ENCODE data around the gene MMP25. TPM values are rescaled to one million over a fixed set of nuclear protein-coding genes. Genes with fewer than 3 reads are reported as not detected.
A peak's percentile ranks its signal among the peaks of the same experiment; 100 is the strongest.
"Not testable (repeated sequence)": the region's sequence is repeated elsewhere in the genome, so short reads cannot be mapped to it uniquely, and the experiment has no call there.

The MMP25 gene
- total and polyA plus RNA-seq, 2 donors: 0.80 to 2.9 TPM

GRCh38 chr16:3063625-3064386, 17.4 kb downstream of the MMP25 start:
- H3K27ac ChIP-seq (ENCODE audit: low read depth in 1 of 2, low read length in 1 of 2): no peak overlapping the region
- H3K4me1 ChIP-seq (ENCODE audit: control insufficient read depth in 2 of 2, insufficient read depth in 2 of 2, low read length in 2 of 2): peaks cover 34 to 64% of the 10 kb centered on the region in 2 donors
- WGBS: 98% methylated on average over 8 of the region's 8 CpGs
- H3K27me3 ChIP-seq (ENCODE audit: control insufficient read depth in 2 of 2, insufficient read depth in 1 of 2, low read length in 1 of 2): no peaks in the 10 kb centered on the region
- H3K36me3 ChIP-seq (ENCODE audit: control insufficient read depth in 2 of 2, insufficient read depth in 2 of 2, low read length in 1 of 2): peaks cover 3 to 12% of the 10 kb centered on the region in 2 donors
- no peak overlapping the region for H3K4me3 ChIP-seq (ENCODE audit: low read length in 2 of 2)
- H3K9me3 ChIP-seq (ENCODE audit: control insufficient read depth in 2 of 2, insufficient read depth in 1 of 2, low read length in 1 of 2): no peaks in the 10 kb centered on the region
- no peak for DNase-seq (ENCODE audit: low read depth in 6 of 9, low spot score in 9 of 9)

- H3K27me3 ChIP-seq (ENCODE audit: control insufficient read depth in 2 of 2, insufficient read depth in 1 of 2, low read length in 1 of 2): no peaks in the 10 kb centered on the region
- peaks cover 27 to 64% of the 10 kb centered on the region in 2 donors for H3K4me1 ChIP-seq (ENCODE audit: control insufficient read depth in 2 of 2, insufficient read depth in 2 of 2, low read length in 2 of 2)
- peak in 4 of 9 donors; percentile 55 to 77 (median 70) for DNase-seq (ENCODE audit: low read depth in 6 of 9, low spot score in 9 of 9)
- no peaks in the 10 kb centered on the region for H3K9me3 ChIP-seq (ENCODE audit: control insufficient read depth in 2 of 2, insufficient read depth in 1 of 2, low read length in 1 of 2)
- peak within 1 kb of the TSS; percentile 51 to 64 for H3K27ac ChIP-seq (ENCODE audit: low read depth in 1 of 2, low read length in 1 of 2)
- 82% methylated on average over 13 of the region's 13 CpGs for WGBS
- H3K4me3 ChIP-seq (ENCODE audit: low read length in 2 of 2): peak within 1 kb of the TSS; percentile 50 to 83
- H3K36me3 ChIP-seq (ENCODE audit: control insufficient read depth in 2 of 2, insufficient read depth in 2 of 2, low read length in 1 of 2): peaks cover 13 to 19% of the 10 kb centered on the region in 2 donors
These were observed 18.8 kb downstream of the MMP25 start, which contains the start of gene IL32 for GRCh38 chr16:3065069-3065741. Gene IL32 (plus strand): TSS chr16:3065640. CDS start chr16:3065812, 172 bp downstream.

GRCh38 chr16:3065742-3066439, 19.5 kb downstream of the MMP25 start:
- no peak for DNase-seq (ENCODE audit: low read depth in 6 of 9, low spot score in 9 of 9)

GRCh38 chr16:3066440-3066748, 20.0 kb downstream of the MMP25 start:
- H3K36me3 ChIP-seq (ENCODE audit: control insufficient read depth in 2 of 2, insufficient read depth in 2 of 2, low read length in 1 of 2): peaks cover 13 to 19% of the 10 kb centered on the region in 2 donors
- DNase-seq (ENCODE audit: low read depth in 6 of 9, low spot score in 9 of 9): no peak
- peak overlapping the region; percentile 38 to 51 for H3K27ac ChIP-seq (ENCODE audit: low read depth in 1 of 2, low read length in 1 of 2)
- WGBS: 89% methylated on average over 7 of the region's 7 CpGs
- peaks cover 32 to 70% of the 10 kb centered on the region in 2 donors for H3K4me1 ChIP-seq (ENCODE audit: control insufficient read depth in 2 of 2, insufficient read depth in 2 of 2, low read length in 2 of 2)
- H3K9me3 ChIP-seq (ENCODE audit: control insufficient read depth in 2 of 2, insufficient read depth in 1 of 2, low read length in 1 of 2): no peaks in the 10 kb centered on the region
- no peaks in the 10 kb centered on the region for H3K27me3 ChIP-seq (ENCODE audit: control insufficient read depth in 2 of 2, insufficient read depth in 1 of 2, low read length in 1 of 2)
- H3K4me3 ChIP-seq (ENCODE audit: low read length in 2 of 2): peak overlapping the region; percentile 50 to 83

More at GRCh38 chr16:3065742-3066439, 19.5 kb downstream of the MMP25 start:
- no peaks in the 10 kb centered on the region for H3K27me3 ChIP-seq (ENCODE audit: control insufficient read depth in 2 of 2, insufficient read depth in 1 of 2, low read length in 1 of 2)
- 85% methylated on average over 26 of the region's 26 CpGs for WGBS
- no peaks in the 10 kb centered on the region for H3K9me3 ChIP-seq (ENCODE audit: control insufficient read depth in 2 of 2, insufficient read depth in 1 of 2, low read length in 1 of 2)
- H3K4me3 ChIP-seq (ENCODE audit: low read length in 2 of 2): peak overlapping the region; percentile 50 to 83
- H3K36me3 ChIP-seq (ENCODE audit: control insufficient read depth in 2 of 2, insufficient read depth in 2 of 2, low read length in 1 of 2): peaks cover 13 to 19% of the 10 kb centered on the region in 2 donors
- H3K4me1 ChIP-seq (ENCODE audit: control insufficient read depth in 2 of 2, insufficient read depth in 2 of 2, low read length in 2 of 2): peaks cover 27 to 67% of the 10 kb centered on the region in 2 donors
- H3K27ac ChIP-seq (ENCODE audit: low read depth in 1 of 2, low read length in 1 of 2): peak overlapping the region; percentile 51 to 64

- peaks cover 41 to 83% of the 10 kb centered on the region in 2 donors for H3K4me1 ChIP-seq (ENCODE audit: control insufficient read depth in 2 of 2, insufficient read depth in 2 of 2, low read length in 2 of 2)
- peak overlapping the region in 1 of 2 donors; percentile 83 for H3K4me3 ChIP-seq (ENCODE audit: low read length in 2 of 2)
- H3K36me3 ChIP-seq (ENCODE audit: control insufficient read depth in 2 of 2, insufficient read depth in 2 of 2, low read length in 1 of 2): peaks cover 13 to 19% of the 10 kb centered on the region in 2 donors
- no peaks in the 10 kb centered on the region for H3K27me3 ChIP-seq (ENCODE audit: control insufficient read depth in 2 of 2, insufficient read depth in 1 of 2, low read length in 1 of 2)
- peak overlapping the region; percentile 37 to 53 for H3K27ac ChIP-seq (ENCODE audit: low read depth in 1 of 2, low read length in 1 of 2)
- WGBS: 80% methylated on average over 4 of the region's 4 CpGs
- DNase-seq (ENCODE audit: low read depth in 6 of 9, low spot score in 9 of 9): no peak
- no peaks in the 10 kb centered on the region for H3K9me3 ChIP-seq (ENCODE audit: control insufficient read depth in 2 of 2, insufficient read depth in 1 of 2, low read length in 1 of 2)
These were observed 22.1 kb downstream of the MMP25 start for GRCh38 chr16:3068487-3068886.

- 95% methylated on average over 10 of the region's 11 CpGs for WGBS
- not testable (repeated sequence) for H3K4me3 ChIP-seq (ENCODE audit: low read length in 2 of 2); H3K9me3 ChIP-seq (ENCODE audit: control insufficient read depth in 2 of 2, insufficient read depth in 1 of 2, low read length in 1 of 2); H3K27ac ChIP-seq (ENCODE audit: low read depth in 1 of 2, low read length in 1 of 2); DNase-seq (ENCODE audit: low read depth in 6 of 9, low spot score in 9 of 9); H3K27me3 ChIP-seq (ENCODE audit: control insufficient read depth in 2 of 2, insufficient read depth in 1 of 2, low read length in 1 of 2)
- peaks cover 13 to 19% of the 10 kb centered on the region in 2 donors for H3K36me3 ChIP-seq (ENCODE audit: control insufficient read depth in 2 of 2, insufficient read depth in 2 of 2, low read length in 1 of 2)
- peaks cover 48 to 89% of the 10 kb centered on the region in 2 donors for H3K4me1 ChIP-seq (ENCODE audit: control insufficient read depth in 2 of 2, insufficient read depth in 2 of 2, low read length in 2 of 2)
These were observed 22.8 kb downstream of the MMP25 start for GRCh38 chr16:3069146-3069545.

GRCh38 chr16:3070608-3071111, 24.3 kb downstream of the MMP25 start:
- H3K27ac ChIP-seq (ENCODE audit: low read depth in 1 of 2, low read length in 1 of 2): peak overlapping the region; percentile 67 to 68
- H3K9me3 ChIP-seq (ENCODE audit: control insufficient read depth in 2 of 2, insufficient read depth in 1 of 2, low read length in 1 of 2): no peaks in the 10 kb centered on the region
- 94% methylated on average over 9 of the region's 9 CpGs for WGBS

GRCh38 chr16:3071655-3072054, 25.3 kb downstream of the MMP25 start:
- H3K4me1 ChIP-seq (ENCODE audit: control insufficient read depth in 2 of 2, insufficient read depth in 2 of 2, low read length in 2 of 2): peaks cover 57 to 91% of the 10 kb centered on the region in 2 donors
- no peaks in the 10 kb centered on the region for H3K27me3 ChIP-seq (ENCODE audit: control insufficient read depth in 2 of 2, insufficient read depth in 1 of 2, low read length in 1 of 2)
- 95% methylated on average over 7 of the region's 7 CpGs for WGBS

More at GRCh38 chr16:3070608-3071111, 24.3 kb downstream of the MMP25 start:
- Histone ChIP-seq H3K27me3 (ENCODE audit: control insufficient read depth in 2 of 2, insufficient read depth in 1 of 2, low read length in 1 of 2) (no peaks in the 10 kb centered on the region), H3K4me3 (ENCODE audit: low read length in 2 of 2) (no peak overlapping the region), H3K36me3 (ENCODE audit: control insufficient read depth in 2 of 2, insufficient read depth in 2 of 2, low read length in 1 of 2) (peaks cover 13 to 19% of the 10 kb centered on the region in 2 donors), H3K4me1 (ENCODE audit: control insufficient read depth in 2 of 2, insufficient read depth in 2 of 2, low read length in 2 of 2) (peaks cover 51 to 91% of the 10 kb centered on the region in 2 donors)
- no peak for DNase-seq (ENCODE audit: low read depth in 6 of 9, low spot score in 9 of 9)

More at GRCh38 chr16:3071655-3072054, 25.3 kb downstream of the MMP25 start:
- Histone ChIP-seq H3K36me3 (ENCODE audit: control insufficient read depth in 2 of 2, insufficient read depth in 2 of 2, low read length in 1 of 2) (peaks cover 13 to 19% of the 10 kb centered on the region in 2 donors), H3K27ac (ENCODE audit: low read depth in 1 of 2, low read length in 1 of 2) (peak overlapping the region; percentile 58 to 67), H3K4me3 (ENCODE audit: low read length in 2 of 2) (no peak overlapping the region), H3K9me3 (ENCODE audit: control insufficient read depth in 2 of 2, insufficient read depth in 1 of 2, low read length in 1 of 2) (peaks cover 0 to 8% of the 10 kb centered on the region in 2 donors)
- no peak for DNase-seq (ENCODE audit: low read depth in 6 of 9, low spot score in 9 of 9)
